Neuronal stem cell (in vitro differentiated cells): Measurements from ENCODE around the gene CAMK1D.

Experiments
- DNase-seq: peaks from one replicate; pipeline ENCODE4 v3.0.0-alpha.2; 2013; ENCODE audit warnings: low spot score
- H2AFZ ChIP-seq: one replicate; pipeline ENCODE4 v1.6.1; 2013; ENCODE audit warnings: mild to moderate bottlenecking, low read length, inconsistent platforms
- H2AK5ac ChIP-seq: 2 replicates; pipeline ENCODE4 v1.6.1; 2013; ENCODE audit warnings: low read depth, mild to moderate bottlenecking, inconsistent platforms, low read length, moderate library complexity, mixed read lengths
- H2BK120ac ChIP-seq: 2 replicates; pipeline ENCODE4 v1.6.1; 2013; ENCODE audit warnings: low read depth, mild to moderate bottlenecking, inconsistent platforms, low read length, moderate library complexity, mixed read lengths
- H2BK12ac ChIP-seq: one replicate; pipeline ENCODE4 v1.6.1; 2013; ENCODE audit warnings: low read length, inconsistent platforms
- H2BK15ac ChIP-seq: 2 replicates; pipeline ENCODE4 v1.6.1; 2013; ENCODE audit warnings: mild to moderate bottlenecking, low read length, inconsistent platforms, mixed read lengths
- H2BK5ac ChIP-seq: one replicate; pipeline ENCODE4 v1.6.1; 2013; ENCODE audit warnings: inconsistent platforms, mild to moderate bottlenecking, low read length, moderate library complexity
- H3K14ac ChIP-seq: one replicate; pipeline ENCODE4 v1.6.1; 2013; ENCODE audit warnings: low read length, inconsistent platforms
- H3K18ac ChIP-seq: 2 replicates; pipeline ENCODE4 v1.6.1; 2013; ENCODE audit warnings: low read length, inconsistent platforms
- H3K23ac ChIP-seq: 2 replicates; pipeline ENCODE4 v1.6.1; 2013; ENCODE audit warnings: low read depth, mild to moderate bottlenecking, mixed read lengths, low read length, inconsistent platforms; ENCODE audit not compliant: poor library complexity
- H3K27ac ChIP-seq: replicated peaks from 3 replicates; pipeline ENCODE4 v1.5.1; 2013; ENCODE audit warnings: low read length, inconsistent platforms
- H3K27me3 ChIP-seq, 3 experiments: 2 replicates each; pipeline ENCODE4 v1.6.1; 2013; ENCODE audit warnings: low read length in 3 of 3, mild to moderate bottlenecking in 2 of 3, inconsistent platforms in 1 of 3, low read depth in 1 of 3, mixed read lengths in 1 of 3, moderate library complexity in 1 of 3; ENCODE audit not compliant: control insufficient read depth in 3 of 3, insufficient read depth in 3 of 3
- H3K36me3 ChIP-seq, 2 donors: replicated peaks in 1 of 2; 2 replicates each; pipeline ENCODE4 v1.6.1; 2013; ENCODE audit warnings: low read length in 2 of 2; ENCODE audit not compliant: control insufficient read depth in 2 of 2, insufficient read depth in 2 of 2
- H3K4ac ChIP-seq: 2 replicates; pipeline ENCODE4 v1.6.1; 2013; ENCODE audit warnings: inconsistent platforms, mild to moderate bottlenecking, low read length, moderate library complexity
- H3K4me1 ChIP-seq, 2 donors: 1 replicate in 1 of 2; 2 replicates in 1 of 2; pipeline ENCODE4 v1.6.1; 2013; ENCODE audit warnings: low read length in 2 of 2, low read depth in 1 of 2; ENCODE audit not compliant: control insufficient read depth in 2 of 2, insufficient read depth in 1 of 2
- H3K4me2 ChIP-seq: one replicate; pipeline ENCODE4 v1.6.1; 2013; ENCODE audit warnings: mild to moderate bottlenecking, low read length, inconsistent platforms; ENCODE audit not compliant: insufficient read depth, poor library complexity, severe bottlenecking
- H3K4me3 ChIP-seq, 2 donors: 2 replicates each; pipeline ENCODE4 v1.5.1; 2013; ENCODE audit warnings: low read length in 2 of 2, mild to moderate bottlenecking in 2 of 2, inconsistent platforms in 1 of 2, moderate library complexity in 1 of 2
- H3K79me1 ChIP-seq: one replicate; pipeline ENCODE4 v1.6.1; 2013; ENCODE audit warnings: low read depth, mild to moderate bottlenecking, inconsistent platforms, low read length, moderate library complexity
- H3K9ac ChIP-seq: one replicate; pipeline ENCODE4 v1.6.1; 2013; ENCODE audit warnings: mild to moderate bottlenecking, low read depth, low read length, inconsistent platforms; ENCODE audit not compliant: poor library complexity
- H3K9me3 ChIP-seq, 2 donors: replicated peaks in 1 of 2; 2 replicates each; pipeline versions ENCODE3 to v1.6.1; 2013; ENCODE audit warnings: low read length in 2 of 2, mild to moderate bottlenecking in 2 of 2, inconsistent platforms in 1 of 2, low read depth in 1 of 2, mixed read lengths in 1 of 2, moderate library complexity in 1 of 2; ENCODE audit not compliant: control insufficient read depth in 2 of 2, insufficient read depth in 1 of 2
- H4K8ac ChIP-seq: one replicate; pipeline ENCODE4 v1.6.1; 2013; ENCODE audit warnings: low read depth, mild to moderate bottlenecking, inconsistent platforms, low read length, moderate library complexity
- H4K91ac ChIP-seq: one replicate; pipeline ENCODE4 v1.6.1; 2013; ENCODE audit warnings: low read length, low read depth, mild to moderate bottlenecking, inconsistent platforms; ENCODE audit not compliant: poor library complexity
- WGBS, 2 donors: extraction: QIAGEN DNeasy Blood & Tissue Kit; methylation state at CpG; one replicate each; pipeline ENCODE4 v1.1.7; 2013; ENCODE audit warnings: missing lambda C conversion rate in 2 of 2, mixed read lengths in 1 of 2; ENCODE audit not compliant: insufficient read length in 2 of 2, insufficient replicate concordance in 1 of 2; ENCODE audit errors: extremely low coverage in 2 of 2; 5-methylcytosine and 5-hydroxymethylcytosine counted together

Gene CAMK1D

GRCh38 chr10:12505683-12506082, 156.3 kb downstream of the CAMK1D start:
- Histone ChIP-seq H3K18ac (no peak overlapping the region), H2BK12ac (no peak overlapping the region), H3K4me2 (no peak overlapping the region), H3K4me3 (no peak overlapping the region), H3K27me3 (no peaks in the 10 kb centered on the region), H3K23ac (no peak overlapping the region), H3K14ac (no peak overlapping the region), H3K9me3 (peaks cover 0 to 2% of the 10 kb centered on the region in 2 donors), H3K36me3 (no peaks in the 10 kb centered on the region), H3K4ac (no peak overlapping the region), H3K27ac (no peak overlapping the region), H2BK120ac (no peak overlapping the region), H2AFZ (no peak overlapping the region), H3K79me1 (no peaks in the 10 kb centered on the region), H4K8ac (no peak overlapping the region), H2AK5ac (no peak overlapping the region), H2BK15ac (no peak overlapping the region), H2BK5ac (no peak overlapping the region), H3K9ac (no peak overlapping the region), H4K91ac (no peak overlapping the region), H3K4me1 (peaks cover 14 to 15% of the 10 kb centered on the region in 2 donors)
- no peak for DNase-seq
- WGBS, 2 donors: no CpG with 5 or more reads among the region's 6 CpGs

DNA sequence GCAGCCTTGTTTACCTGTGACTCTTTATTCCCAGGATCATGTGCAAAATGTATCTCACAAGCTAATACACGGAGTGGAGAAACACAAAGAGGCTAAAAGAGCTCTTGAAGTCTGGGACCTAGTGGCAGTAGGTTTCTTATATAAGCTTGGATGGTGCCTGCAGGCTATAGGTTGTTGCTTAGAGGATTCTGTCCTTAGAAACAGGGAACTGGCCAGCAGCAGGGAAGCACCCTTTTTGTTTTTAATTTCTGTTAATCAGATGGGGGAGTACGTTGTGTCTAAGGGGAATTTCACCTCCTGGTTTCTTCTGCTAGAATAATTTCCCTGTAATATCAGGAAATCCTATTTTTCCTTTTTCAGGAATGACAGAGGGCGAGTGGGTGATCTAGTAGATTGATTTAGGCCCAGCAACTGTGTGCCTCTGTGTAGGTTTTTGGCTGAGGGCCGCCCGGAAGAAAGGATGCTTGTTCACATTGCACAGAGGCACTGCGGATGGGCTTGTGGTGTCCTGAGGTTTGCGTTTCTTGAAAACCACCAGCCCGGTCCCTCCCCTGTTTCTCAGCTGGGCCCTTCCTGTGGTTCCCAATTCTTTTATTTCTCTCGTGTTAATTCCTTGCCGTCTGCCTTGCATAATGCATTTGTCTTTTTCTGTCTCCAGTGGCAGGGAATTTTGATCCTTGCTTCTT, 158.0 kb downstream of the CAMK1D start:
- Histone ChIP-seq H3K79me1 (no peaks in the 10 kb centered on the region), H2AFZ (no peak overlapping the region), H3K18ac (no peak overlapping the region), H2BK120ac (no peak overlapping the region), H3K27me3 (no peaks in the 10 kb centered on the region), H3K4ac (no peak overlapping the region), H3K23ac (no peak overlapping the region), H3K36me3 (no peaks in the 10 kb centered on the region), H3K9me3 (peaks cover 0 to 2% of the 10 kb centered on the region in 2 donors), H4K8ac (no peak overlapping the region), H3K4me2 (no peak overlapping the region), H4K91ac (no peak overlapping the region), H3K27ac (no peak overlapping the region), H2BK5ac (no peak overlapping the region), H3K4me1 (peaks cover 9 to 22% of the 10 kb centered on the region in 2 donors), H2BK15ac (no peak overlapping the region), H3K14ac (no peak overlapping the region), H2AK5ac (no peak overlapping the region), H3K9ac (no peak overlapping the region), H2BK12ac (no peak overlapping the region), H3K4me3 (no peak overlapping the region)
- DNase-seq: no peak
- WGBS, 2 donors: no CpG with 5 or more reads among the region's 10 CpGs

- Histone ChIP-seq H2BK120ac (no peak overlapping the region), H3K23ac (no peak overlapping the region), H3K36me3 (no peaks in the 10 kb centered on the region), H3K27me3 (no peaks in the 10 kb centered on the region), H3K18ac (no peak overlapping the region), H3K79me1 (no peaks in the 10 kb centered on the region), H2AFZ (no peak overlapping the region), H4K91ac (no peak overlapping the region), H3K9me3 (peaks cover 0 to 2% of the 10 kb centered on the region in 2 donors), H3K4ac (no peak overlapping the region), H3K4me2 (no peak overlapping the region), H2AK5ac (no peak overlapping the region), H3K14ac (no peak overlapping the region), H2BK12ac (no peak overlapping the region), H4K8ac (no peak overlapping the region), H3K4me3 (no peak overlapping the region), H3K4me1 (peaks cover 11 to 22% of the 10 kb centered on the region in 2 donors), H2BK5ac (no peak overlapping the region), H3K9ac (no peak overlapping the region), H3K27ac (no peak overlapping the region), H2BK15ac (no peak overlapping the region)
- no CpG with 5 or more reads among the region's 5 CpGs for WGBS, 2 donors
- DNase-seq: no peak
Measured at GRCh38 chr10:12508165-12508564, 158.8 kb downstream of the CAMK1D start.

- H3K14ac ChIP-seq: no peak overlapping the region
- H3K9ac ChIP-seq: no peak overlapping the region
- H2BK12ac ChIP-seq: no peak overlapping the region
- H2BK15ac ChIP-seq: no peak overlapping the region
- H3K36me3 ChIP-seq: no peaks in the 10 kb centered on the region
- no peak overlapping the region for H3K4ac ChIP-seq
- no peak overlapping the region for H3K27ac ChIP-seq
- no peak overlapping the region for H4K91ac ChIP-seq
- WGBS, 2 donors: no CpG with 5 or more reads among the region's 5 CpGs
- no peak overlapping the region for H2BK120ac ChIP-seq
- H3K23ac ChIP-seq: no peak overlapping the region
- H3K79me1 ChIP-seq: no peaks in the 10 kb centered on the region
- H3K18ac ChIP-seq: no peak overlapping the region
- H3K4me3 ChIP-seq: no peak overlapping the region
- no peaks in the 10 kb centered on the region for H3K27me3 ChIP-seq
- no peak for DNase-seq
- no peak overlapping the region for H2AK5ac ChIP-seq
- no peak overlapping the region for H2AFZ ChIP-seq
- H2BK5ac ChIP-seq: no peak overlapping the region
- peaks cover 0 to 2% of the 10 kb centered on the region in 2 donors for H3K9me3 ChIP-seq
- peaks cover 10 to 22% of the 10 kb centered on the region in 2 donors for H3K4me1 ChIP-seq
- no peak overlapping the region for H4K8ac ChIP-seq
- H3K4me2 ChIP-seq: no peak overlapping the region
Measured at GRCh38 chr10:12509016-12509793, 159.9 kb downstream of the CAMK1D start.
